HG03159 (cell line): Measurements from ENCODE around the gene SLC8A2.

Experiments
- ATAC-seq: cut with Tn5 transposase; IDR thresholded peaks from one replicate; pipeline ENCODE4 v1.9.1; 2021; ENCODE audit warnings: mild to moderate bottlenecking, moderate library complexity; ENCODE audit not compliant: unreplicated experiment

Gene SLC8A2, protein sequence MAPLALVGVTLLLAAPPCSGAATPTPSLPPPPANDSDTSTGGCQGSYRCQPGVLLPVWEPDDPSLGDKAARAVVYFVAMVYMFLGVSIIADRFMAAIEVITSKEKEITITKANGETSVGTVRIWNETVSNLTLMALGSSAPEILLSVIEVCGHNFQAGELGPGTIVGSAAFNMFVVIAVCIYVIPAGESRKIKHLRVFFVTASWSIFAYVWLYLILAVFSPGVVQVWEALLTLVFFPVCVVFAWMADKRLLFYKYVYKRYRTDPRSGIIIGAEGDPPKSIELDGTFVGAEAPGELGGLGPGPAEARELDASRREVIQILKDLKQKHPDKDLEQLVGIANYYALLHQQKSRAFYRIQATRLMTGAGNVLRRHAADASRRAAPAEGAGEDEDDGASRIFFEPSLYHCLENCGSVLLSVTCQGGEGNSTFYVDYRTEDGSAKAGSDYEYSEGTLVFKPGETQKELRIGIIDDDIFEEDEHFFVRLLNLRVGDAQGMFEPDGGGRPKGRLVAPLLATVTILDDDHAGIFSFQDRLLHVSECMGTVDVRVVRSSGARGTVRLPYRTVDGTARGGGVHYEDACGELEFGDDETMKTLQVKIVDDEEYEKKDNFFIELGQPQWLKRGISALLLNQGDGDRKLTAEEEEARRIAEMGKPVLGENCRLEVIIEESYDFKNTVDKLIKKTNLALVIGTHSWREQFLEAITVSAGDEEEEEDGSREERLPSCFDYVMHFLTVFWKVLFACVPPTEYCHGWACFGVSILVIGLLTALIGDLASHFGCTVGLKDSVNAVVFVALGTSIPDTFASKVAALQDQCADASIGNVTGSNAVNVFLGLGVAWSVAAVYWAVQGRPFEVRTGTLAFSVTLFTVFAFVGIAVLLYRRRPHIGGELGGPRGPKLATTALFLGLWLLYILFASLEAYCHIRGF

DNA sequence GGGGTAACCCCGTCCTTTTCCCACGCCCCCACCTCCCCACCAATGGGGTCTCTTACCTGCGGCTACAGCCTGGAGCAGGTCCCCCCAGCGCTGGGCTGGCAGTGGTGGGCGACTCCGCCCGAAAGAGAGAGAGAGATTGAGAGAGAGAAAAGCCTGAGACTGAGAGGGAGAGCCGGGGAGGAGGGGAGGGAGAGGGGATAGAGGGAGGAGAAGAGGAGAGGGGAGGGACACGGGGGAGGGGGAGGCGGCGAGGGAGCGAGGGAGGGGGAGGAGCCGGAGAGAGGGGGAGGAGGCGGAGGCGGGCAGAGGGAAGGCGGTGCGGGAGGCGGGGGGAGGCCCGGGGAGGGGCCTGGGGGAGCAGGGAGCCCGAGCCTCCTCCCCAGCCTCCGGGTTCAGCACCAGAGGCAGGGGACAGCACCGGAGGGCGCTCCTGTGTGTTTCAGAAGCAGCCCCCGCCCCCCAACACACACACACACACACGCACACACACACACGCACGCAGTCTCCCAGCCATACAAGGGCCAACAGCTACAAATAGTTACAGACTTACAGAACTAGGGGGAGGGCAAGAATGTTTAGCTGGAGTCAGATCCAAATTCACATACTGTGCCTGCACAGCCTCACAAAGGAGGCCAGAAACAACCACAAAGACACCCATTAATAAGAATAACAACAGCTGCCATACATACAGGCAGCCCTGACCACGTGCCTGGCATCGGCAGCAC lies at the start of gene SLC8A2:
Gene SLC8A2 (minus strand): TSS at position 161 of the 725 bp plus-strand sequence. CDS start 5,490 bp downstream, outside the sequence.
- no peak for ATAC-seq

DNA sequence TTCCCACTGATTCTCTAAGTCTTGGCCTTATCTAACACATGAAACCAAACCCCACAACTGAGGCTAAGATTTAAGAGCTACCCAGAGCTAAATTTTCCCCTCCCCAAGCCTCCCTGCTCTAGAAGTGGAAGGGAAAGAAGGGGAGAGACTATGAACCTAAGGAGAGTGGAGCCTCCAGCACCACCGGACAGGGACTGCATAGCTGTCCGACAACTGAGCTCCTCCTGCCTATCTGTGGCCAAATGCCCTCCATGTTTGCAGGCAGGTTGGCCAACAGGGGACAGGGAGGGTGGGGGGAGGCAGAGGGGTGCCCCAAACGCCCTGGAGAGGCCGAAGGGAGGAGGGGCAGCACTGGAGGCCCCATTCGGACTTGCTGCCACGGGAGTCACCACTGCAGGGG lies 49.1 kb upstream of the SLC8A2 start:
- ATAC-seq: no peak

DNA sequence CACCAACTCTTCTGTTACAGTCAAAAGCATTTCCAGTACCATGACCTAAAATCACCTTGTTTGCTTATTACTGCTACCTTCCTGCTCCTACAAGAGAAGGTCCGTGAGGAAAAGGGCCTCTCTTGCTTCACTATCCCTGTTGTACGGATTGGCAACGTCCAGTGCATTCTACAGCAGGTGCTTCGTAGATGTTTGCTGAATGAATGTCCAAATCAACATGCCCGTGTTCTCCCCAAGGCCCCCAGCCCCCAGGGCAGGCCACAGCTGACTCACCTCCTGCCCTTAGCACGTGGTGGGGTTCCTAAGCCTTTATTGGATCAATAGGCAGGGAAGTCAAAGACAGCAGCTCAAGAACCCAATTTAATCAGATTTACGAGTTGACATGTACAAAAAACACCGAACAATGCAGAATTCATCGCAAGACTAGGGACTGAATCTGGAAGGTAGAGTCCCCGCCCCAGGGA lies 48.7 kb upstream of the SLC8A2 start:
- no peak for ATAC-seq

DNA sequence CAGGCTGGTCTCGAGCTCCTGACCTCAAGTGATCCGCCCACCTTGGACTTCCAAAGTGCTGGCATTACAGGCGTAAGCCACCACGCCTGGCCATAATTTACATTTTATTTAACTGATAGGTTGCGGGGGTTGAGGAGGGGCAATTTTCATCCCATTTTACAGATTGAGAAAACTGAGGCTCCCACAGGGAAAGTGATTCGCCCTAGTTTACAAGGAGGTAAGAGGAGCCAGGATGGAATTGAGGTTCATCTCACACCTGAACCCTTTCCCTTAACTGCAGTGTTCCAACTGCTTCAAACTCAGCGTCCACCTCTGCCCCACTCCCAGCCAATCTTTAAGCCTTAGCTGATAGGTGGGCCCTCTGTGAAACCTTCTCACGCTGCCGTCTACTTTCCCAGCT lies 47.2 kb upstream of the SLC8A2 start:
- no peak for ATAC-seq

DNA sequence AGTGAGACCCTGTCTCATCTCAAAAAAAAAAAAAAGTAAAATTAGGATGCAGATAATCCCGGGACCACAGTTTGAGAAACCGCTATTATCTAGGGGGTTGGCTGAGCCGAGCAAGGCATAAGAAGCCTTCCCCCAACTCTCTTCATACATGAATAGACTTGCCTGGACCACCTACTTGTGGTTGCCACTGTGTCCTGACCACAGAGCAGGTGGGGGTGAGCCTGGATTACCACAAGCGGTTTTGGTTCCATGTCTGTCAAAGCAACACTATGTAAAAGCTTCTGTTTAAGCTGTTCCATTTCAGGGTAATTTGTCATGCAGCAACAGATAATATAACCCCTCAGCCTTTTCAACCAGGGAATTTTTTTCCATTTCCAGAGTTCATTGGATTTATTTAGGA lies 46.4 kb upstream of the SLC8A2 start:
- no peak for ATAC-seq

DNA sequence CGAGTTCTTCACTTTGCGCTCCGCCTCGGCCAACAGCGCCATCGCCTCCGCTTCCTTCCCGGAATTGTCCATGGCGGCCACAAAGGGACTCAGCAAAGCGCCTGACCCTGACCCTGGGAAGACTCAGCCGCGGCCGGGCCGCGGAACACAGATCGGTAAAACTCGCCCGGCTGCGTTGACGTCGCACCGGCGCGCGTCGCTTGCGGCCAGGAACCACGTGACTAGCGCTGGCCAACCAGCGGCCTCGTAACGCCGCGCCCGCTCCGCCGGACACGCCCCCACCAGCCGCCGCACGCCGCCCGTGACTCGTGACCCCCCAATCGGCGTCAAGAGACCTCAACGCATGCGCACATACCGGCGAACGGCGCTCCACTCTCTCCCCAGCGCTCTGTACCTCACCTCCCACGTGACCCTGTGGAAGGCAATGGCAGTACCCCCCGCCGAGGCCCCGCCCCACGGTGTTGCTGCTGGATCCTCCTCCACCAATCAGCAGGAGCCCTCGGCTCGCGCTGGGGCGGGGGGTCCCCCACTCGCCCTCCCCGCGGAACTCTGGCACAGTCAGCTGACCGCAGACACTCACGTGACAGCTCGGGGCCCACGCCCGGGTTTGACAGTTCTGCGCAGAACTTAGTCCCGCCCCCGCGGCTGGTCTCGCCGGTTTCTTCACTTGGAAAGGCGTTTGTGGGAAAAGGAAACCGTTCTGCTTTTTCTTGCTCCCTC lies 43.3 kb upstream of the SLC8A2 start, which contains the start of gene NAPA:
Gene NAPA (minus strand): TSS at position 195 of the 720 bp plus-strand sequence. CDS start 123 bp downstream, at position 72.
- ATAC-seq: peak; percentile 87

DNA sequence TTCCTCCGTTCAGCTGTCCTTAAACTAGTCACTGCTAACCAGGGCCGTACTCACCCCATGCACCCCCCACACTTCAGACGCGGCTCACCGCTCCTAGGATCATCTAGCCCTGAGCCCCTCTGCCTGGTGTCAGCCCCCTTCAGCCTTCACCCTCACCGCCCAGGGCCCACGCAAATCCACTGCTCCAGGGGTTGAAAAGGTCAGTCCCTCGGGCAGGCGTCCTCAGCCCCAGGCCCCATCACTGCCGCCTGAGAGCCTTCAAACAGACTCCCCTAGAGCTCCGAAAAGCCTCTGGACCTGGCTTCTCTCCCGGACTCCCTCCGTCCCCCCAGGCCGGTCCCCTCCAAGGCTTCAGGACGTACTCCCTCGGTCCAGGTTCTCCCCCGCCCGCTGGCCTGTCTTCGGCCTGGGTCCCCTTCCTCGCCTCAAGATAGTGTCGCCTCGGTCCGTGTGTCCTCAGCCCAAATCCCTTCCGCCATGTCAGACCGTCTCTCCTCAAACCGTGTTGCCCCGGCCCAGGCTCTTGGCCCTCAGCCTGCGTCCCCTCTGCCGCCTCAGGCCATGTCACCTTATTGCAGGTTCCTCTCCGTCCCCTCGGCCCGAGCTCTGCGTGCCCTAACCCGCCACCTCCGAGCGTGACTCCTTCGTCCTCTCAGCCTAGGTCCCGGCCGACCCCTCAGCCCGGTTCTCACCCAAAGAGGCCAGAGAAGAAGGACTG lies 42.6 kb upstream of the SLC8A2 start:
- ATAC-seq: peak; percentile 3

DNA sequence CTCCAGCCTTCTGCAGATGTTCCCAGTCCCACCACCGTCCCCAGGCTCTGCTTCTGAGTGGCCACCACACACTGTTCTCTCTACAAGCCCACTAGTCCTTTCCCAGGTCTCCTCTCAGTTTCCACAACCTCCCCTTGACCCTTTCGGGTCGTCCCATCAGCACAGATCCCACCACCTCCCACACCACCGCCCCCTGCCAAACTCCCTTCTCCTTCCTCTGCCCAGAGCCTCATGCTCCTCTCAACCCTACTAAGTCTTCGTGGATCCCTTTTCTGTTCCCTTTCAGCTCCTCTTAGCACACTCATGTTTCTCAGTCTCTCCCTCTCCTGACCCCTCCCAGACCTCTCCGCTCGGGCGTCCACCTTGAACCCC lies 41.2 kb upstream of the SLC8A2 start:
- ATAC-seq: no peak

DNA sequence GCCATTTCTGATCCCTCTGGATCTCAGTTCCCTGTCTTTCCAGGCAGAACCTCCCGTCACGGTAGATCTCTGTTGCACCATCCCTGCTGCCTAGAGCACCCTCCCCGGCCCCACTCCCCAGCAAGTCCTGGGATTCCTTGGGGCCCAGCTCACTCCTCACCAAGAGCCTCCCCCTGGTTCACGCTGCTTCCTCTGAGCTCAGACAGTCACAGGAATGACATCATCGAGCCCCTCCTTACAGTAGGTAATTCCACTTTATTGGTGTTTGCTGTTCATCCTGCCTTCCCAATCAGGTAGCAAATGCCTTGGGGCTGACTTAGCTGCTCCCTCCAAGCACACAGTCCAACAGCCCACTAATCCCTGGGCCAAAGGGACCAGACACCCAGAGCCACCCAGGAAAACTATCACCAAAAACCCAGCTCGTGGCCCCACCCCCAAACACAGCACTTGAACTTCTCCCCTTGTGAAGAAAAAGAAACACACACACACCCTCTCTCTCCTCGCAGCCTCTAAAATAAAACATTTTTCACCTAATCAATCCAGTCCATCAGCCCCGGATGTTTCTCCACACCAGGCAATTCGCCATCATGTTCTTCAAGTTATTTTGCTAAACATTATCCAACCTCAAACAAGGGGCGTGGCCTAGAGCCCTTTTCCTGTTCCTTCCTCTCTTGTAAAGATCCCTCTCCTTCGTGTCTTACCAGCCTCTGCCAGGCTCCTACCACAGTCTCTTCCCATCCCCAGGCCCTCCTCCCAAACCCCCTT lies 40.7 kb upstream of the SLC8A2 start:
- no peak for ATAC-seq

DNA sequence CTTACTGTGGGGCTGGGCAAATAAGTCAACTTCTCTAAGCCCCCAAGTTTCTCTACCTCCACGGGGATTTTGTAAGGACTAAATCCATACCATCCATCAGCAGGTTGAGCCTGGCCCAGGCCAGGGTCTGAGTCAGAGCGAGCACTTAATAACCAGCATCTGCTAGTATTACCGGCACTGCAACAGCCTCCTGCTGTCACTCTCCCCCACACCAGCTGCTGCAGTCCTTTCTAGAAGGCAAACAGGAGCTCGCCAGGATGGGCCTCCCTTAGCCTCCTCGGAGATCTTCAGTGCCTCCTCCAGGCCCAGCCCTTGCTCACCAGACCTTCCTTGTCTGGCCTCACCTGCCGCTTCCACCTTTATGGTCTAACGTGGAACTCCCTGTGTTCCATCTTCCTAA lies 40.0 kb upstream of the SLC8A2 start:
- ATAC-seq: no peak

DNA sequence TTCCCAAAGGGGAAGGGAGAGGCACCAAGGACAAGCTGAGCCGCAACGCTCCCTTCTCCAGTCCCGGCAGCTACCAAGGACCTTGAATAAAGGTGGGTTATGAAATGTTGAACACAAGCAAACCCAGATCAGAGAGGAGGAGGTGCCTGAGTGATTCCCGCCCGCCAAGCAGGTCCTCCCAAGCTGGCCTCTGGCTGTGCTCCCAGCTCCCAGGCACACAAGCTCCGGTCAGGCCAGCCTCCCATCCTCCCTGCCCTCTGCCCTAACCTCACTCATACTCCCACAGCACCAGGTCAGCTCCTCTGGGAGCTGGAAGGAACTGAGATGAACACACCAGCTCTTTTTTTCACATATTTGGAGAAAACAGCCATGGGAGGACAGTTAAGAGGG lies 39.4 kb upstream of the SLC8A2 start:
- ATAC-seq: no peak

DNA sequence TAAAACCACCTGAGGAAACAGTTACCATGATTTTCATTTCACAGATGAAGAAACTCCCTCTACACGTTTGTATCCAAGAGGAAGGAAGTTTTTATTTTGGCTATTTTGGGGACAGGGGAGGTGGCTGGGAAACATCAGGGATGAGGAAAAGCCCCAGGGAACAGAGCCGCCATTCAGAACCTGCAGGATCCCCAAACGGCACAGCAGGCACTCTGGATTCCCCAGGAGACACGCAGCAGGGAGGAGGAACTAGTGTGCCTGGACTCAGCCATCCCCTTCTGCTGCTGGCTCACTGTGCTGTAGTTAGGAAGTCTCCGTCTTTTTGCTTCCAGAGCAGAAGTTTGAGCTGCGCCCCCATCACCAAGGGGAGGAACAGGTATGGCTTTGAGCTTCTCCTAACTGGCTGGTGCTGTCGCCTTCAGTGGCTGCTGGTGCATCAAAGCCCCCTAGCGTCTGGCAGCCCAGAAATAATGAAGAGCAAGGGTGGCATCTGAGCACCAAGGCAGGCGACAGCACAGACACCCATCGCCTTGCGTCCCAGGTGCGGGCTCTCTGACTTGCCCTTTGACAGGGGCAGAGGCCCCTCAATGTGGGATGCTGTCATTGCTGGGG lies 38.9 kb upstream of the SLC8A2 start:
- no peak for ATAC-seq

DNA sequence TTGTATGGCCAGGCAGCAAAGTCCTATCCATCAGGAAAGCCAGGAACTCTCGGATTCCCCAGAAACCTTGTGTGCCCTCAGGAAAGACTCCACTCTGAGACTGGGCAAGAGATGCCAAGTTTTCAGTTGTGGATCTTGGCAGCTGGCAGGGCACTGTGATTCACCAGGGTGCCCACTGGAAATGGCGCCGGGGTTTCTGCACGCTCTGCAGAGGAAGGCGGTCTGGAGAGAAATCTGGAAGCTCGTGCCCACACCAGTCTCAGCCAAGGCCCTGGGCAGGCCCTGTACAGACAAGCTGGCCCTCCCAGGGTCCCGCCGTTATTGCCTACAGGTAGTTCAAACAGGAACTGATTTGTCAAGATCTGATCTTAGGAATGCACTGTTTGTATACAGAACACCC lies 38.3 kb upstream of the SLC8A2 start:
- no peak for ATAC-seq

DNA sequence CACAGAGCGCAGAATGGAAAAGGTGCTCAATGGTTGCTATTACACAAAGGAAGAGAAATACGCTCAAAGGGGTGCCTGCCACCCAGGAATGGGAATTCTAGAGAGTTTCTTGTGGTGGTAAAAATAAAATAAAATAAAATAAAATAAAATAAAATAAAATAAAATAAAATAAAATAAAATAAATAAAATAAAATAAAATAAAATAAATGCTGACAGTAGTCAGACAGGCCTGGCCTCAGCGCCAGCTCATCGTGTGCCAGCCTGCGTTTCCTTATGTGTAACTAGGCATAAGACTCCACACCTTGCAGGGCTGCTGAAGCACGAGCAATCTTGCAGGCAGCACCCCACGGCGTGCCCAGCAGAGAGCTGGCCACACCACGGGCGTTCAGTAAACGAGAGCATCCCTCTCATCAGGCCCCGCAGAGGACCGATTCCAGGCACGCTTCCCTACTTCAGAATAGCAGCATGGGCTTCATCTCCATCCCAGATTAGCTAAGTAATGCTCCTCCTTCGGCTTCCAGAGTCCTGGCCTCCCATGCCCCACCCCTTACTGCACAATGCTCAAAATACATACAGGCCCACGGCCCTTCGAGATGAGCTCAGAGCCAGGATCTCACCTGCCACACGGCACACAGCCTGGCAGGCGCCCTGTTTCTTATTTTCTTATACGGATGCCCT lies 37.6 kb upstream of the SLC8A2 start:
- no peak for ATAC-seq

DNA sequence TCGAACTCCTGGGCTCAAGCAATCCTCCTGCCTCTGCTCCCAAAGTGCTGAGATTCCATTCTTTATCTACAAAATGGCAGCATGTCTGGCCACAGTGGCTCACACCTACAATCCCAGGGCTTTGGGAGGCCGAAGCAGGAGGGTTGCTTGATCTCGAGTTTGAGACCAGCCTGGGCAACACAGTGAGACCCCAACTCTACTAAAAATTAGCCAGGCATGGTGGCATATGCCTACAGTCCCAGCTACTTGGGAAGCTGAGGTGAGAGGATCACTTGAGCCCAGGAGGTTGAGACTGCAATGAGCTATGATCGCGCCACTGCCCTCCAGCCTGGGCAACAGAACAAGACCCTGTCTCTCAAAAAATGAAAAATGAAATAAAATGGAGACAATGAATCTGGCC lies 37.0 kb upstream of the SLC8A2 start:
- ATAC-seq: no peak

DNA sequence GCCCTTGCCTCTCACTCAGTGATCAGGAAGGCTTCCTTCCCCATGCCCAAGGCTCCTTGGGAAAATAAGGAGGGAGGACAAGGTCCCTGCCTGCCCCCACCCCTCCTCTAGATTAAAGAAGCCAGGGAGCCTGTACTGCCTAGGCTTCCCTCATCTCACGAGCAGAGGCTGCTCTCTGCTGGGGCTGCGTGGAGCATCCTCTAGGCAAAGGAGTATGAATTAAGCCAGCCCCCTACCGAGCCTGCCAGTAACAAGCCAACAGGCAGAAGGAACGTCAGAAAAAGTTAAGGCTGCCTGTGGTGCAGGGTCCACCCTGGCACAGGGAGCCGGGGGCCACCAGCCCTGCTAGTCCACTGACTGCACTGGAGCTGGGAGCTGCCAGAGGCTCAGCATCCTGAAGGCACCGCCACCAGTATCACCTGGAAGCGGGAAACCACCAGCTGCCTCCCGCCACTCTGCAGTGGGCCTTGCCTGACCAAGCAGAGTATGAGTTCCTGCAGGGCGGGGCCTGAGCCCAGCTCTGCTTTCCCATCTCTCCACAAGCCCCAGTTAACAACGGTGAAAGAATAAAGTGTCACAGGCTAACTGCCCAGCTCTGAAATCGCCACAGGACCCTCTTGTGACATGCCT lies 36.3 kb upstream of the SLC8A2 start:
- ATAC-seq: no peak

DNA sequence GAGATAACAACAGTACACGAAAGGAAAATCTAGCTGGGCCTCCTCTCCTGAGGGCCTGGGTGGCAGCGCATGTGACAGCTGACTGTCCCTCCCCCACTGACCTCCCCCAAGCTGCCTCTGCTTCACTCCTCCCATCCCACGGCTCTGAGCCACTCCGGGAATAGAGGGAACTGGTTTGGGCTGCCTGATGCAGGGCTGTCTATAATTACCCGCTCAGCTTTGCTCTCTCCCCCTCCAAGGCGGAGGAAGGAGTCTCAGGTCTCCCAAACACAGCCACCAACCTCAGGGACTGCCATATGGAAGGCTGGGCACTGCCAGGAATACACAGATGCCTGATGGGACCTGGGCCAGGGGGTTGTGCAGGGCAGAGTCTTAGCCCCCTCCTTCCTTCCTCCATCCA lies 35.3 kb upstream of the SLC8A2 start:
- no peak for ATAC-seq

DNA sequence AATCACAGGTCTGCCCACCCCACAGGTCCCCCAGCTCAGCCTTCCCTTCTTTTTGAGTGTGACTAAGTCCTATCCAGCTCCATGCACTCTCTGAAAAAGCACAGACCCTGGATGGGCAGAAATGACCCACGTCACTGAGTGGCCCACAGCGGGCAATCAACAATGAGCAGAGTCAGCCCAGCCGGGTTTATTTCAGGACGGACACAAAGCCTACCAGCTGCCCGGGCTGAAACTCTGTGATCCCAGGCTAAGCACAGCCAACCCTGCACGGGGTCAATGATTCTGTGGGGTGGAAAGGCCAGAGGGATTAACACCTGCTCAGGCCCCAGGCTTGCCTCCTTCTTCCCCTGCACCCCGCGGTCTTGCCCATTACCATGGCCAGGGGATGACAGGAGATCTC lies 34.8 kb upstream of the SLC8A2 start:
- ATAC-seq: no peak
